HG03025 (cell line): ENCODE measurements around the gene SLCO3A1.

Source experiments
- ATAC-seq: cut with Tn5 transposase; IDR thresholded peaks from one replicate; pipeline ENCODE4 v1.9.1; 2021; ENCODE audit warnings: mild to moderate bottlenecking, moderate library complexity; ENCODE audit not compliant: unreplicated experiment, low FRiP score

Gene SLCO3A1

DNA sequence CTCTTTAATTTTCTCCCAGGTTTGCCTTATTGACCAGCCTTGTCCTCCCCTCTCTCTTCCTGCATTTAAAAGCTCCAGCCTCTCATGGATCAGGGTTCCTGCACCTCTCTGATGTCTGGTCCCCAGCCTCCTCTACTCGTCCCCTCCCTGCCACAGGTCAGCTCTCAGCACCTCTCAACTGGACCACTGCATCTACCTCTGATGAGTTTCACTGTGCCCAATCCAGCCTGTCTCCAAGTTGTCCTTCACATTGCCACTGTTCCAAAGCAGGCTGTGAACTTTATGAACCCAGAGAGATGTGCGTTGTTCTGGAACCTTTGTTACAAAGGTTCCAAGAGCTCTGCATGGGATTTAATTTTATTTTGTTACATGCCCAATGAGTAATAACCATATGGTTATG lies 76.6 kb downstream of the SLCO3A1 start:
- ATAC-seq: no peak

DNA sequence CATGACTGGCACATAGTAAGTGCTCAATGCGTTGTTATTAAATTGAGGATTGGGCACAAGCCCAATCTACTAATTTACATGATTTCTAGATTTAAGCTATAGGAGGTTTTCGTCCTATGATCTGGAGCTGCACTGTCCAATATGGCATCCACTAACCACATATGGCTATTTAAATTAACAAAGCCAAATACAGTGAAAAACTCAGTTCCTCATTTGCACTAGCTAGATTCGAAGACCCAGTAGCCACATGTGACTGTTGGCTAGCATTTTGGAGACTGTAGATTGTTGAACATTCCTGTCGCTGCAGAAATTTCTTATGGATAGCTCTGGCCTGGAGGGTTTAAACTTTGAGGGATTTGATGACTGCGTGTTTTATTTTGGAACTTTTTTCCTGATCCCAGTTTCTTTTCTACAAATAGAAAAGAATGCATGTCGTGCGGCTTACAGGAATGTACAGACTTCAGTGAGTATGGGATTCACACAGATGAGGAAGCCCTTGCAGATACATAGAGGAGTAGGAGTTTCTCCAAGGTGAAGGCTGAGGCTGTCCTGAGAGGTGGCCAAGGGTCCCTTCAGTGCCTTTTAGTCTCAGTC lies 82.8 kb downstream of the SLCO3A1 start:
- no peak for ATAC-seq

DNA sequence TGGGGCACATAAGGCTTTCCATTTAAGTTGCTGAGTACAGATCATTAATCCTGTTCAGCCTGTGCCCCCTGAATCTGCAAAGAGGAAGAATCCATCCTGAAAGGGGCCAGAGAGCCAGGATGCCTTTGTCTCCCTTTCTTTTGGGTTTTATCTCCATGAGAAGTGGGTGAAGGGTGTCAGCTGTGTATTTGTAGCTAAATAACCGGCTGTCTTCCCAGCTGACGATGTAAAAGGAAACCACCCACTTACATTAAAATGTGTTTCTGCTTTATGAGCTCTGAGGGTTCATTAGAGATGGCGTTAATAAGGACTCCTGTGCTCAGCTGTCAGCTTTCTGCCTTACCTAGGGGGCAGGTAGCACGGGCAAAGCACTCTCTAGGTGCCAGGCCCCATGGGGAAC lies 83.4 kb downstream of the SLCO3A1 start:
- ATAC-seq: no peak

DNA sequence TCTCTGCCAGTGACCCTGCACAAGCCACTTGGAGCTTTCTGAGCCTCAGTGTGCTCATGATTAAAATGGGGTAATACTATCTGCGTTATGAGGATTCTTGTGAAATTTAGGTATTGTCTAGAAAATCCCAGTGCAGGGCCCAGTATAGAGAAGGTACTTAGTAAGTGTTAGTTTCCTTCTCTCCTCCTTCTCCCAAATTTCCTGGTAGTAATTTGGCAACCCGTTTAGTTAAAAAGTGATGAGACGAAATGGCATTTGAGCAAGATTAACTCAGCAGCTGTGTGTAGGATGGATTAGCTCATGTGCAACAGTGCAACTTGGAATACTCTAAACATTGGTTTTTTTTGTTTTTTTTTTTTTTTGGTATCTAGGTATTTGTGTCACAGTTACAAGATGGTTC lies 84.6 kb downstream of the SLCO3A1 start:
- ATAC-seq: no peak

GRCh38 chr15:91939403-91939831 lies 85.9 kb downstream of the SLCO3A1 start:
- no peak for ATAC-seq

DNA sequence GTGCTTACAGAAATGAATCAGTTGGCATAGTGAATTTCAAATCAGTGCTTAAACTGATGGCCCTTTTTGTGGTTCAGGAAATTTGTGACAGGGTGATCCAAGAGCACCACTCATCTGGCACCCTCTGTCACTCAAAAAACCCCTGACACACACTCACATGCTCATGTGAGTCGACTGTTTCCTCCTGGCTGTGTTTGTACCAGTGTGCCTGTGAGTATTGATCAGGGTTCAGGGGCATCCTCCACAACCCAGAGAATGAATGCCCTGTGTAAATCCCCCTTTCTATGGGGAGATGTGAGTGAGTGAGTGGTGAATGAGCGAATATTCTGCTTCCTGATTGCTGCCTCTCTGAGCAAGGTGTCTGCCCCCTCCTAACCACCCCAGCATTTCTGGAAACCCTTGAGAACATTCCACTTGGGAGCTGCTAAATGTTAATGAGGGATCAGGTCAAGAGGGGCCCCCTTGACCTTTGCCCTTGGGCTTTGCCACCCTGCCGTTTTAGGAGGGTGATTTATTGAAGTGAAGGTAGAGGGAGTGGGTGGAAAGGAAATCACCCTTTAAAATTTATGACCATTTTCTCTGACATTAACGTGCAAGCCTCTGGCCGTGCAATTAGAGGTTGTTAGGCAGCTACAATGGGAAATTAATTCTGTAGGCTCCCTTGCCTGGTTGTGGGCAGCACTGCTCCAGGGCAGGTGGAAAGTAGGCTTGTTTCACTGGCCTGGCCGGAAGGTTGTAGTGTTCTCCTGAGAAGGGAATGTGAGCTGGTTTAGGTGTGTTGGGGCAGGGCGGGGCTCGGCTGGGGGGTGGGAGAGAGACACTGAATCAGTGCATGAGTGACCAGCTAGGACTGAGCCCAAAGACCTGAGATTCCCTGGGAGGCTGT lies 87.2 kb downstream of the SLCO3A1 start:
- no peak for ATAC-seq

DNA sequence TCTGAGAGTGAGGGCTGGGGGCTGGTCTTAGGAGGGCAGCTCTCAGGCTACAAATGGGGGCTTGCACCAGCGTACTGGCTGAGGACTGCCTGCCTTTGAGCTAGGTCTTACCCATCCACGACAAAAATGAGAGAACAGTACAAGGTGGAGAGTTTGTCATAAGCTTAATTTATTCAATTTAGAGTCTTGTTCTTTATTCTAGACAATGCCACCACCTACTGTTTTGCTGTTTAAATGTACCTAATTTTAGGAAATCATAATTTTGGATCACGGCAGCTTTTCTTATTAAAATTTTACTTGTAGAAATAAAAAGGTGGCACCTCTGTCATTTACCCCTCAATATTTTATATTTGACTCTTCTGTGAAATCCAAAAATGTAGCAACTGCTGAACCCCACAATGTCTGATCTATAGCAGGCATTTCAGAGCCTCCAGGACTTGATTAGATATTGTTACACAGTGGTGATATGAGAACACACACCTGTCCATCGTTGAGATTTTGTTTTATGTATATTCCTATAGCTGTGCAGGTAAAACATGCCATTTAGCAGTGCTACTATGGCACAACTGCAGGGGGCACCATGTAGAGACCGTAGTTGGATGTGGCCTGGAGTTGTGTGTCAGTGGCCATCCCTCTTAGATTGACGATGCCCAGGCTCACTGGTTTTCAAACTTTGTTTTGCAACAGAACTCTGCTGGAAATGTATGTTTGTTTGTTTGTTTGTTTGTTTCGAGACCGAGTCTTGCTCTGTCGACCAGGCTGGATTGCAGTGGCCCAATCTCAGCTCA lies 88.6 kb downstream of the SLCO3A1 start:
- no peak for ATAC-seq

- ATAC-seq: no peak
Observed at GRCh38 chr15:91942720-91943394, 89.3 kb downstream of the SLCO3A1 start.

- ATAC-seq: no peak
Observed at GRCh38 chr15:91944331-91944730, 90.8 kb downstream of the SLCO3A1 start.

DNA sequence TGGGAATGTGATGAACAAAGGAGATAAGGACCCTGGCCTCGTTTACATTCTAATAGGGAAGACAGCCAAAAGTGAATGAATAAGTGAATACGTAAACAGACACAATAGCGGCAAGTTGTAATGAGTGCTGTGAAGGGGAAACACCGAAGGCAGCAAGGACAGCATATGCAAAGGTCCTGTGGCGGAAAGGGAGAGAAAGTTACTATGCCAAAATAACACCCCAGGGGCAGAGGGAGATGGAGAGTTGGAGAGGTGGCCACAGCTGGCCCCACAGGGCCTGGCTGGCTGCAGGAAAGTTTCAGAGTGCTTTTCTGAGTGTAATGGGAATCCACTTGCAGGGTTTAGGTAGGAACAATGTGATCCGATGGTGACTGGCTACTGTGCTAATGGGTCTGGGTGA lies 91.9 kb downstream of the SLCO3A1 start:
- ATAC-seq: no peak

DNA sequence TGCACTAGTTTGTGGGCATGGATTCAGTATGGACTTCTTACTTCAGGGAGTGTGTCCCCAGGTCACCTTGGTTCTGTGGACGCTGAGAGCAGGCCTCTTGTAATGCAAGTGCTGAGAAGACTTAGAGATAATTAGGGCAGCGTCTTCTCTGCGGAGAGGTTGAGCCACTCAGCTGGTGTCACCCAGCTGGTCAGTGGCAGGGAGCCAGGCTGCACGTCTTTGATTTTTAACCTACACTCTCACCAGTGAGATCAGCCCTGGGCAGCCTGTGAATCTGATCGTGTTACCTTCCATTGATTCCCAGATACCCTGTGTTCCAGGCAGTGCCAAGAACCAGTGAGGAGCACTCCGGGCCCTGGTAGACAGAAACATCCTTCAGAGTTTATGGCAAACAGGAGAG lies 92.6 kb downstream of the SLCO3A1 start:
- no peak for ATAC-seq

GRCh38 chr15:91946581-91947292 lies 93.2 kb downstream of the SLCO3A1 start:
- ATAC-seq: no peak

GRCh38 chr15:91947293-91947679 lies 93.8 kb downstream of the SLCO3A1 start:
- no peak for ATAC-seq

DNA sequence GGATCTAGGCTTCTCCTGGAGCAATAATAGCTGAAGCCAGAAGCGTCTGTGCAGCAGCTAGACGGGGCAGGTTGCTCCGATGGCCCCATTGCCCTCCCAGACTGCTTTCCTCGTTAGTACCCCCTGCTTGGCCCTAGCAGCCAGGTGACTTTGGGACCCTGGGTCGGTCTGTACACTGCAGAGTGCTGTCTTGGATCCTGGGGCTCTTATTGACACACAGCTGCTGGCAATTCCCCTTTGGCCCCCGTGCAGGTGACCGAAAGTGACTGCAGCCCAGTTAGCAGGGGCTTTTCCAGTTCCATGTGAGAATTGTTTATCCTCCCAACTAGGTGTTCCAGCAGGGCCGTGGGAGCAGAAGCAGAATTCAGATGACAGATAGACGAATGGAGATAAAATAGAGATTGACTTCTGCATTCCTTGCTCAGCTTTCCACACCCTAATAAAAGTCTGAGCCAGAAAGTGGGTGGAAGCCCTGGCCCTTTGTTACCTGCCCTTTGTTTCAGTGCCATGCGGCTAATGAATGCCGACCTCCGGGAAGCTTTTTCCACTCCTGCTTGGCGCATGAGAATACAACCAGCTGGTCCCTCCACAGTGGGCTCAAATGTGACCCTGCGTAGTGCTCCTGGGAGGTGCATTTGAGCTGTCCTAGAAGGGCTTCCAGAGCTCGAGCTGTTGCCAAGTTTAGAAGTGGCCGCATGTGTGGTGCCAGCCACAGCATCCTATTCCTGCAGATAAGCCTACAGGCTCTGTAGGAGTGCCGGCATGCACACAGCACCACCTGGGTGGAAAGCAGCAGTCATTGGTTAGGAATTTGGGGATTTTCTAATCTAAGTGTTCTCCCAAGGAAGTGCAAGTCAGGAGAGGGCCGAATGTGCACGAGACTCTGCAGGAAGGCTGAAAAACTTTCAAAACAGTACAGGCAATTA lies 94.4 kb downstream of the SLCO3A1 start:
- no peak for ATAC-seq

DNA sequence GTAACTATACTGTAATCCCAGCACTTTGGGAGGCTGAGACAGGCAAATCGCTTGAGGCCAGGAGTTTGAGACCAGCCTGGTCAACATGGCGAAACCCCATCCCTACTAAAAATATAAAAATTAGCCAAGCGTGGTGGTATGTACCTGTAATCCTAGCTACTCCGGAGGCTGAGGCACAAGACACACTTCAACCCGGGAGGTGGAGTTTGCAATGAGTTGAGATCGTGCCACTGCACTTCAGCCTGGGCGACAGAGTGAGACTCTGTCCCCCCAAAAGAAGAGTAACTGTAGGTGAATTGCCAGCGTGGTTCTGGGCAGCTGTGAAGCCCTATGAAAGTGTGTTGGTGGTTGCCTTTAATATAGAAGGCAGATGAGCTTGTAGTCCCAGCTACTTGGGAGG lies 95.9 kb downstream of the SLCO3A1 start:
- no peak for ATAC-seq

DNA sequence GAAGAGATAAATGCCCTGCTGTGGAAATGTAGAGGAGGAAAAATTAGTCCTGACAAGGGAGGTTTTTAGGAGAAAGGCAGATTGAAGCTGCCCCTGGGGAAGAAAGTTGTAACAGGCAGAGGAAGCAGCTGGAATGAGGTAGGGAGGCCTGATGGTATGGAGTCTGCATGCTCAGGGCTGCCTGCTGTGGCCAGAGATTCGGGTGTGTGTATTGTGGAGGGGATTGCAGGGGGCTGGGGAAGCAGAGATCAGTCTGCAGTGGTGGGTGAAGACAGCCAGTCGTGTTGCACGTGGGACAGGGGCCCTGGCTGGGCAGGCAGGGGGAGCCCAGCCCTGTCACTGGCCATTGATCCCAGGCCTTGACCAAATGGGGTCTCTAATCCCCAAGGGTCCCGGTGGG lies 96.5 kb downstream of the SLCO3A1 start:
- ATAC-seq: no peak

- no peak for ATAC-seq
Observed at GRCh38 chr15:91950631-91951329, 97.3 kb downstream of the SLCO3A1 start.

DNA sequence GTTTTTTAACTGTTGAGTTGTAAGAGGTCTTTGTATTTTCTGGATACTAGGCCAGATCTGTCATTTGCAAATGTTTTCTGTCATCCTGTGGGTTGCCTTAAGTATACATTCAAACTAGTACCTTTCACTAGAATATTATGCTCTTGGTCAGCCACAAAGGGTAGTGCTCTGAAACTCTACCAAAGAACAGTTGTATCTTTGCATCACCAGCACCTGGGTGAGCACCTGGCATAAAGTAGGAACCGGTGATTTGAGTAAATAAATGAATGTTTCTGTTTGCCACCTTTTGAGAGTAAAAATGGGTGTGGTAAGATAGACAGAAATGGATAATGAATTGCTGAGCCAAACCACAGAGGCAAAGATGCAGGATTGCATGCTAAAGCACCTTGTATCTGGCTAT lies 98.7 kb downstream of the SLCO3A1 start:
- no peak for ATAC-seq

- no peak for ATAC-seq
Observed at GRCh38 chr15:91953432-91953831, 99.9 kb downstream of the SLCO3A1 start.
